K562 (cell line): ENCODE data around the gene TCF20. TPM values are rescaled to one million over a fixed set of nuclear protein-coding genes. Genes with fewer than 3 reads are reported as not detected.

Source experiments
- CAMTA2 ChIP-seq: fragments of 250-450 bp; sonication (Bioruptor Pico); conservative IDR thresholded peaks from 2 replicates; pipeline ENCODE4 v1.5.1; 2022
- CTBP1 ChIP-seq: fragments of 450-650 bp; IDR thresholded peaks from 2 replicates; pipeline ENCODE4 v1.6.1; 2016; ENCODE audit warnings: borderline replicate concordance
- KDM1A ChIP-seq, 2 experiments: fragments of 450-650 bp; IDR thresholded peaks; 2 replicates each; pipeline ENCODE4 v1.6.1; 2016; ENCODE audit warnings: mild to moderate bottlenecking in 2 of 2
- MYC ChIP-seq, 2 experiments: fragments of 250-450 bp in 1 of 2; sonication (Bioruptor Pico) in 1 of 2; IDR thresholded peaks; 2 replicates each; pipeline versions ENCODE4 v1.5.1 to v1.6.1; 2012 to 2021; ENCODE audit warnings: low read depth in 2 of 2, borderline replicate concordance in 1 of 2, improper control_type of control experiment in 1 of 2, low read length in 1 of 2, mild to moderate bottlenecking in 1 of 2, moderate library complexity in 1 of 2
- NR2F6 ChIP-seq: fragments of 450-650 bp; formaldehyde crosslinking; IDR thresholded peaks from 2 replicates; pipeline ENCODE4 v1.4.0; 2020; ENCODE audit warnings: mild to moderate bottlenecking
- RCOR1 ChIP-seq, 2 experiments: IDR thresholded peaks; 2 replicates each; pipeline ENCODE4 v1.6.1; 2012; ENCODE audit warnings: low read depth in 2 of 2, low read length in 2 of 2, borderline replicate concordance in 1 of 2, improper control_type of control experiment in 1 of 2
- ZFX ChIP-seq: sonication (generic); formaldehyde crosslinking; IDR thresholded peaks from 2 replicates; pipeline ENCODE4 v1.8.0; 2022; ENCODE audit warnings: mild to moderate bottlenecking, missing genetic modification reagents, moderate library complexity
- ZNF263 ChIP-seq: sonication (generic); formaldehyde crosslinking; IDR thresholded peaks from 2 replicates; pipeline ENCODE4 v1.8.0; 2022; ENCODE audit warnings: mild to moderate bottlenecking, missing genetic modification reagents, borderline replicate concordance
- polyA plus RNA-seq, 8 experiments: library from polyadenylated mRNA; depleted of rRNA in 4 of 8; stranded (reverse) in 5 of 8; unstranded in 3 of 8; fragments of >200 nt; fragmentation: Nextera tagmentation in 2 of 8; fragmentation: Illumina TruSeq in 1 of 8; extraction: Ambion mirVana in 2 of 8; extraction: Trizol in 1 of 8; gene quantifications; 2 replicates each; pipeline versions ENCODE4 v1.2.1 to v1.2.3, GENCODE V29; 2011 to 2014; ENCODE audit warnings: inconsistent platforms in 1 of 8, missing spikeins in 1 of 8
- total RNA-seq, 7 experiments: library from RNA; depleted of rRNA in 6 of 7; stranded (reverse); fragments of >200 nt in 6 of 7; fragmentation: Illumina TruSeq in 2 of 7; extraction: Trizol in 2 of 7; gene quantifications; 2 replicates each; pipeline versions ENCODE4 v1.2.1 to v1.2.3, GENCODE V29; 2011 to 2021; ENCODE audit warnings: low replicate concordance in 1 of 7
- TF ChIP-seq, protein P1 (sequence below): fragments of 450-650 bp; IDR thresholded peaks from 2 replicates; pipeline ENCODE4 v1.6.1; 2016; ENCODE audit warnings: low read depth, mild to moderate bottlenecking, moderate library complexity
- TF ChIP-seq, protein P2 (sequence below), 2 experiments: fragments of 150-350 bp in 1 of 2; IDR thresholded peaks; 2 replicates each; pipeline ENCODE4 v1.6.1; 2012 to 2016; ENCODE audit warnings: low read depth in 2 of 2, low read length in 2 of 2, mild to moderate bottlenecking in 1 of 2, moderate library complexity in 1 of 2
- TF ChIP-seq, protein P3 (sequence below), 2 experiments: fragments of 450-650 bp; formaldehyde crosslinking in 1 of 2; IDR thresholded peaks; 2 replicates each; pipeline versions ENCODE4 v1.4.0 to v1.6.1; 2014 to 2020; ENCODE audit warnings: mild to moderate bottlenecking in 2 of 2, borderline replicate concordance in 1 of 2, low read depth in 1 of 2

The TCF20 gene
- total and polyA plus RNA-seq, 9 of the 15 experiments (the other 6 are each of a cell fraction or from before 2014, with no cell fraction given) = 0.35 to 43.6 (median 17.5) TPM

DNA sequence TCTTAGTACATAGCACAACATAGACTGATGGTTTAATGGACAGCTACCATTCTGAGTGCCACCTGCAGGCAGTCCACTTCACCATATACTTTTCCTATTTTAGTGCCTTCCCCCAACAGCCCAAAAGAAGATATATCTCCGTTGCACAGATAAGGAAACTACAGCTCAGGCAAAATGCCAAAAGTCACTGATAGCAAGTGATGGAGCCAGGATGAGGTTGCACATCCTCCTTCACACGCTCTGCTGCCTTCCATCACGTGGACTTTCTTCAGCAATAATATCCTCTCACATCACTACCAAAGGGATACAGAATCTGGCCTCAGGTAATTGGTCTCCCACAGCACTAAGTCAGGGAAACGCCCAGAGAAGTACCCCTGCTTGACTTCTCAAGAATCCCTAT is 7.5 kb downstream of the TCF20 start (continued):
- TF ChIP-seq, protein P1, sequence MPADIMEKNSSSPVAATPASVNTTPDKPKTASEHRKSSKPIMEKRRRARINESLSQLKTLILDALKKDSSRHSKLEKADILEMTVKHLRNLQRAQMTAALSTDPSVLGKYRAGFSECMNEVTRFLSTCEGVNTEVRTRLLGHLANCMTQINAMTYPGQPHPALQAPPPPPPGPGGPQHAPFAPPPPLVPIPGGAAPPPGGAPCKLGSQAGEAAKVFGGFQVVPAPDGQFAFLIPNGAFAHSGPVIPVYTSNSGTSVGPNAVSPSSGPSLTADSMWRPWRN = no peak
- TF ChIP-seq ZFX (CRISPR knock-in tag) = no peak
- TF ChIP-seq, protein P2, sequence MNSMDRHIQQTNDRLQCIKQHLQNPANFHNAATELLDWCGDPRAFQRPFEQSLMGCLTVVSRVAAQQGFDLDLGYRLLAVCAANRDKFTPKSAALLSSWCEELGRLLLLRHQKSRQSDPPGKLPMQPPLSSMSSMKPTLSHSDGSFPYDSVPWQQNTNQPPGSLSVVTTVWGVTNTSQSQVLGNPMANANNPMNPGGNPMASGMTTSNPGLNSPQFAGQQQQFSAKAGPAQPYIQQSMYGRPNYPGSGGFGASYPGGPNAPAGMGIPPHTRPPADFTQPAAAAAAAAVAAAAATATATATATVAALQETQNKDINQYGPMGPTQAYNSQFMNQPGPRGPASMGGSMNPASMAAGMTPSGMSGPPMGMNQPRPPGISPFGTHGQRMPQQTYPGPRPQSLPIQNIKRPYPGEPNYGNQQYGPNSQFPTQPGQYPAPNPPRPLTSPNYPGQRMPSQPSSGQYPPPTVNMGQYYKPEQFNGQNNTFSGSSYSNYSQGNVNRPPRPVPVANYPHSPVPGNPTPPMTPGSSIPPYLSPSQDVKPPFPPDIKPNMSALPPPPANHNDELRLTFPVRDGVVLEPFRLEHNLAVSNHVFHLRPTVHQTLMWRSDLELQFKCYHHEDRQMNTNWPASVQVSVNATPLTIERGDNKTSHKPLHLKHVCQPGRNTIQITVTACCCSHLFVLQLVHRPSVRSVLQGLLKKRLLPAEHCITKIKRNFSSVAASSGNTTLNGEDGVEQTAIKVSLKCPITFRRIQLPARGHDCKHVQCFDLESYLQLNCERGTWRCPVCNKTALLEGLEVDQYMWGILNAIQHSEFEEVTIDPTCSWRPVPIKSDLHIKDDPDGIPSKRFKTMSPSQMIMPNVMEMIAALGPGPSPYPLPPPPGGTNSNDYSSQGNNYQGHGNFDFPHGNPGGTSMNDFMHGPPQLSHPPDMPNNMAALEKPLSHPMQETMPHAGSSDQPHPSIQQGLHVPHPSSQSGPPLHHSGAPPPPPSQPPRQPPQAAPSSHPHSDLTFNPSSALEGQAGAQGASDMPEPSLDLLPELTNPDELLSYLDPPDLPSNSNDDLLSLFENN (IDR thresholded peaks at IDR 0.05; ENCODE audit: low read depth in 2 of 2, low read length in 2 of 2) = no peak
- TF ChIP-seq, protein P3, sequence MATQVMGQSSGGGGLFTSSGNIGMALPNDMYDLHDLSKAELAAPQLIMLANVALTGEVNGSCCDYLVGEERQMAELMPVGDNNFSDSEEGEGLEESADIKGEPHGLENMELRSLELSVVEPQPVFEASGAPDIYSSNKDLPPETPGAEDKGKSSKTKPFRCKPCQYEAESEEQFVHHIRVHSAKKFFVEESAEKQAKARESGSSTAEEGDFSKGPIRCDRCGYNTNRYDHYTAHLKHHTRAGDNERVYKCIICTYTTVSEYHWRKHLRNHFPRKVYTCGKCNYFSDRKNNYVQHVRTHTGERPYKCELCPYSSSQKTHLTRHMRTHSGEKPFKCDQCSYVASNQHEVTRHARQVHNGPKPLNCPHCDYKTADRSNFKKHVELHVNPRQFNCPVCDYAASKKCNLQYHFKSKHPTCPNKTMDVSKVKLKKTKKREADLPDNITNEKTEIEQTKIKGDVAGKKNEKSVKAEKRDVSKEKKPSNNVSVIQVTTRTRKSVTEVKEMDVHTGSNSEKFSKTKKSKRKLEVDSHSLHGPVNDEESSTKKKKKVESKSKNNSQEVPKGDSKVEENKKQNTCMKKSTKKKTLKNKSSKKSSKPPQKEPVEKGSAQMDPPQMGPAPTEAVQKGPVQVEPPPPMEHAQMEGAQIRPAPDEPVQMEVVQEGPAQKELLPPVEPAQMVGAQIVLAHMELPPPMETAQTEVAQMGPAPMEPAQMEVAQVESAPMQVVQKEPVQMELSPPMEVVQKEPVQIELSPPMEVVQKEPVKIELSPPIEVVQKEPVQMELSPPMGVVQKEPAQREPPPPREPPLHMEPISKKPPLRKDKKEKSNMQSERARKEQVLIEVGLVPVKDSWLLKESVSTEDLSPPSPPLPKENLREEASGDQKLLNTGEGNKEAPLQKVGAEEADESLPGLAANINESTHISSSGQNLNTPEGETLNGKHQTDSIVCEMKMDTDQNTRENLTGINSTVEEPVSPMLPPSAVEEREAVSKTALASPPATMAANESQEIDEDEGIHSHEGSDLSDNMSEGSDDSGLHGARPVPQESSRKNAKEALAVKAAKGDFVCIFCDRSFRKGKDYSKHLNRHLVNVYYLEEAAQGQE (IDR thresholded peaks at IDR 0.05; ENCODE audit: borderline replicate concordance) = 0 out of 2 replicates have a peak, but pooled peaks have one; percentile 3
- TF ChIP-seq, protein P3 (CRISPR knock-in tag; IDR thresholded peaks at IDR 0.05; ENCODE audit: low read depth) = no peak
- TF ChIP-seq KDM1A (IDR thresholded peaks at IDR 0.05) = peak in 1 of 2 experiments; percentile 42; a peak in 2 of 4 replicates
- no peak for TF ChIP-seq CAMTA2 (CRISPR knock-in tag)
- peak; percentile 99 for TF ChIP-seq CTBP1
- TF ChIP-seq RCOR1 (IDR thresholded peaks at IDR 0.05; ENCODE audit: borderline replicate concordance in 1 of 2, low read depth in 2 of 2, low read length in 2 of 2) = peak in 1 of 2 experiments; percentile 95; a peak in 2 of 4 replicates
- TF ChIP-seq ZNF263 = no peak
- peak; percentile 60; the same call in 1 of the 2 replicates for TF ChIP-seq MYC (IDR thresholded peaks at IDR 0.05; ENCODE audit: low read depth, low read length)
- TF ChIP-seq MYC (CRISPR knock-in tag; IDR thresholded peaks at IDR 0.05; ENCODE audit: borderline replicate concordance, low read depth) = no peak
- TF ChIP-seq NR2F6 (CRISPR knock-in tag) = no peak
